HepG2 (cell line): ENCODE results near the gene SMAP2. TPM values are rescaled to one million over a fixed set of nuclear protein-coding genes. Genes with fewer than 3 reads are reported as not detected.

Experiments used
- ATAC-seq: fragments of 200-7000 bp; cut with Tn5 transposase; 3 replicates; pipeline ENCODE4 v1.9.1; 2020; ENCODE audit warnings: mild to moderate bottlenecking, moderate library complexity
- BruUV-seq: library from RNA; stranded (reverse); fragments of 400-500 nt; replicated peaks from 2 replicates; lab custom pipeline; 2021; lab: Mats Ljungman, UMichigan
- CTCF ChIA-PET: fragments of 300-600 bp; formaldehyde crosslinking; extraction: SDS; loops from one replicate; lab custom pipeline; 2021; ENCODE audit warnings: low total read pairs, inconsistent platforms, low intra/inter-chr PET ratio; lab: Yijun Ruan, JAX
- POLR2A ChIA-PET: fragments of 350-600 bp; sonication (Branson Sonifier 250); formaldehyde crosslinking; loops from one replicate; lab custom pipeline; 2020; ENCODE audit warnings: antibody characterized with exemption, inconsistent platforms; lab: Yijun Ruan, JAX
- DNase-seq: peaks from one replicate; pipeline ENCODE4 v3.0.0-alpha.2; 2015; ENCODE audit warnings: low spot score
- FAIRE-seq: peaks from 3 replicates; lab custom pipeline; 2011; peaks lifted over from hg19 to GRCh38; lab: Jason Lieb, UNC
- H2AFZ ChIP-seq: one replicate; pipeline ENCODE4 v1.6.1; 2011; ENCODE audit warnings: low read length, inconsistent platforms
- H3K27ac ChIP-seq: fragments of 300-600 bp; 3 replicates; pipeline ENCODE4 v1.8.0; 2011; ENCODE audit warnings: mixed run types, mild to moderate bottlenecking, mixed read lengths, low read length, inconsistent platforms; ENCODE audit not compliant: insufficient read depth; ENCODE audit errors: extremely low read length
- H3K27me3 ChIP-seq, 2 experiments: fragments of 200-600 bp in 1 of 2; 2 replicates in 1 of 2; 3 replicates in 1 of 2; pipeline versions ENCODE4 v1.6.0 to v1.8.0; 2011; ENCODE audit warnings: low read length in 2 of 2, mild to moderate bottlenecking in 2 of 2, moderate library complexity in 2 of 2, inconsistent platforms in 1 of 2; ENCODE audit not compliant: insufficient read depth in 2 of 2, control insufficient read depth in 1 of 2
- H3K36me3 ChIP-seq, 2 experiments: fragments of 200-600 bp in 1 of 2; replicated peaks in 1 of 2; 2 replicates in 1 of 2; 3 replicates in 1 of 2; pipeline versions ENCODE4 v1.5.1 to v1.8.0; 2011; ENCODE audit warnings: low read length in 2 of 2, inconsistent platforms in 1 of 2; ENCODE audit not compliant: insufficient read depth in 2 of 2, control insufficient read depth in 1 of 2
- H3K4me1 ChIP-seq: 2 replicates; pipeline ENCODE4 v1.5.1; 2012; ENCODE audit warnings: low read length, inconsistent platforms; ENCODE audit not compliant: insufficient read depth
- H3K4me2 ChIP-seq: 2 replicates; pipeline ENCODE4 v1.6.0; 2011; ENCODE audit warnings: low read depth, low read length, inconsistent platforms
- H3K4me3 ChIP-seq, 3 experiments: fragments of 200-600 bp in 1 of 3; sonication (generic), shearing (Covaris generic) in 1 of 3; replicated peaks in 1 of 3; 2 replicates each; pipeline ENCODE4 v1.5.1; 2011 to 2016; ENCODE audit warnings: low read length in 3 of 3, inconsistent platforms in 2 of 3, low read depth in 2 of 3, mild to moderate bottlenecking in 2 of 3, control low read depth in 1 of 3, mixed read lengths in 1 of 3; ENCODE audit not compliant: insufficient read depth in 1 of 3
- H3K79me2 ChIP-seq: one replicate; pipeline ENCODE4 v1.6.1; 2011; ENCODE audit warnings: low read length, inconsistent platforms; ENCODE audit not compliant: insufficient read depth
- H3K9ac ChIP-seq: 2 replicates; pipeline ENCODE4 v1.6.0; 2011; ENCODE audit warnings: mild to moderate bottlenecking, low read depth, low read length, inconsistent platforms; ENCODE audit not compliant: insufficient read depth
- H3K9me3 ChIP-seq: 2 replicates; pipeline ENCODE4 v1.5.1; 2012; ENCODE audit warnings: mild to moderate bottlenecking, low read length
- H4K20me1 ChIP-seq: 2 replicates; pipeline ENCODE4 v1.6.0; 2011; ENCODE audit warnings: inconsistent platforms, mild to moderate bottlenecking, low read length, moderate library complexity; ENCODE audit not compliant: insufficient read depth
- ELF3 ChIP-seq: IDR thresholded peaks from 2 replicates; pipeline ENCODE4 v1.6.1; 2016; ENCODE audit warnings: missing genetic modification reagents, missing compliant biosample characterization
- IRX3 ChIP-seq: sonication (generic); formaldehyde crosslinking; IDR thresholded peaks from 2 replicates; pipeline ENCODE4 v1.8.1; 2023; ENCODE audit warnings: mild to moderate bottlenecking, low read depth, missing genetic modification reagents, borderline replicate concordance
- MTF1 ChIP-seq: sonication (generic); formaldehyde crosslinking; IDR thresholded peaks from 2 replicates; pipeline ENCODE4 v1.5.0; 2020; ENCODE audit warnings: missing genetic modification reagents
- PRDM15 ChIP-seq: sonication (generic); formaldehyde crosslinking; IDR thresholded peaks from 2 replicates; pipeline ENCODE4 v1.4.0; 2020; ENCODE audit warnings: missing genetic modification reagents
- SYNCRIP ChIP-seq: fragments of 200-400 bp; formaldehyde crosslinking; IDR thresholded peaks from 2 replicates; pipeline ENCODE4 v1.6.1; 2018; ENCODE audit warnings: mild to moderate bottlenecking, low read depth, low read length; ENCODE audit not compliant: insufficient read depth
- TAF1 ChIP-seq: sonication (generic); formaldehyde crosslinking; IDR thresholded peaks from 2 replicates; pipeline ENCODE4 v1.4.0; 2020; ENCODE audit warnings: missing genetic modification reagents
- TARDBP ChIP-seq: sonication (generic); formaldehyde crosslinking; IDR thresholded peaks from 2 replicates; pipeline ENCODE4 v1.8.0; 2022; ENCODE audit warnings: mild to moderate bottlenecking, missing genetic modification reagents
- TMF1 ChIP-seq: sonication (generic); formaldehyde crosslinking; IDR thresholded peaks from 2 replicates; pipeline ENCODE4 v1.8.1; 2022; ENCODE audit warnings: low read depth, missing genetic modification reagents
- ZNF329 ChIP-seq: sonication (generic); formaldehyde crosslinking; IDR thresholded peaks from 2 replicates; pipeline ENCODE4 v1.9.0; 2021; ENCODE audit warnings: low read depth, mild to moderate bottlenecking, missing genetic modification reagents
- ZNF503 ChIP-seq: sonication (generic); formaldehyde crosslinking; IDR thresholded peaks from 2 replicates; pipeline ENCODE4 v1.4.0; 2020; ENCODE audit warnings: missing genetic modification reagents
- ZNF704 ChIP-seq: sonication (generic); formaldehyde crosslinking; IDR thresholded peaks from 2 replicates; pipeline ENCODE4 v1.8.1; 2023; ENCODE audit warnings: mild to moderate bottlenecking, inconsistent platforms, moderate library complexity, missing genetic modification reagents, borderline replicate concordance
- ZNF792 ChIP-seq: IDR thresholded peaks from 2 replicates; pipeline ENCODE4 v1.6.1; 2016
- WGBS: methylation state at CpG from one replicate; pipeline ENCODE4 v1.1.6; 2017; ENCODE audit warnings: low lambda C conversion rate; 5-methylcytosine and 5-hydroxymethylcytosine counted together
- in situ Hi-C: cut with HindIII; loops from 2 replicates; pipeline ENCODE4 v1.10.0; 2017; ENCODE audit warnings: low pct_unique_long_range_greater_than_20kb; ENCODE audit not compliant: extremely low pct_ligation_motif_present
- intact Hi-C: fragments of 100-400 bp; cut with micrococcal nuclease; formaldehyde crosslinking; loops from one replicate; pipeline ENCODE4 v1.10.0; 2022; ENCODE audit not compliant: unreplicated experiment
- polyA plus RNA-seq, 8 experiments: library from polyadenylated mRNA; depleted of rRNA in 3 of 8; stranded (reverse) in 7 of 8; unstranded in 1 of 8; fragments of >200 nt; fragmentation: Illumina TruSeq in 4 of 8; extraction: Trizol in 4 of 8; gene quantifications; 2 replicates each; pipeline versions ENCODE4 v1.2.1 to v1.2.3, GENCODE V29; 2011 to 2016; ENCODE audit warnings: low read depth in 4 of 8, missing spikeins in 1 of 8, mixed read lengths in 1 of 8; ENCODE audit not compliant: insufficient read depth in 1 of 8
- total RNA-seq, 5 experiments: library from RNA; depleted of rRNA; stranded (reverse); fragments of >200 nt; fragmentation: Illumina TruSeq; extraction: Trizol; gene quantifications; 2 replicates each; pipeline ENCODE4 v1.2.3, GENCODE V29; 2016; ENCODE audit warnings: low read depth in 1 of 5

The SMAP2 gene
- total and polyA plus RNA-seq, 2 of the 13 experiments (the other 11 are each of a cell fraction or from before 2014, with no cell fraction given) = 19.0 to 22.3 TPM

DNA sequence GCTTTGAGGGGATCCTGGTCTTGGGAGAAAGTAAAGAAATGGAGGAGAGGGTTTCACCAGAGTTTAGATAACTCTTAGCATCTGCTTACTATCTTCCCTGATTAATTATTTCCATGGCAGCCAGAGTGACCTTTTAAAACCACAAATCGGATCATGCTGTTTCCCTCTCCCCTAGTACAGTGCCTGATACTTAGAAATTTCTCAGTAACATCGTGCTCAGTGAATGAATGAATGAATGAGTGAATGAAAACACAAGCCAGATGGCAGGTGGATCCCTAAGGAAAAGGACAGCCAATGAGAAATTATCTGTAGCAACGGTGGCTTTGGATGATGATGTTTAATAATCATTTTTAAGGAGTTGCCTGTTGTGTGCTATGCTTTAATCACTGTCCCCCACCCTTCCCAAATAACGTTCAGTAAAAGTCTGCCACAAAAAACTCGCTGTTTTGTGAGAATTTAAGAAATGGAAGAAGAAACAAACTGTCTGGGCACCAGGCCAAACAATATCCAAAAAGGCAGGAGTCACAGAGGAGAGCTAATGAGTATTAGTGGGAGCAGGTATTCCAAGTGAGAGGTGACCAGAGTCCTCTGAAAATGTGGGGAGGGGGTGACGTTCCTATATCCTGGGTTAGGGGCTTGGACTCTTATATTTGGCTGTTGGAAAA, 737 bp upstream of the SMAP2 start:
- Histone ChIP-seq H3K9me3 (no peaks in the 10 kb centered on the region), H3K9ac (no peak overlapping the region), H3K4me1 (peaks cover 37% of the 10 kb centered on the region), H3K79me2 (peaks cover 33% of the 10 kb centered on the region), H3K4me2 (peak overlapping the region; percentile 94), H4K20me1 (no peaks in the 10 kb centered on the region), H2AFZ (no peak overlapping the region), H3K27me3 (no peaks in the 10 kb centered on the region; a peak in 1 of 5 replicates), H3K27ac (no peak overlapping the region), H3K36me3 (no peaks in the 10 kb centered on the region), H3K4me3 (peak overlapping the region; percentile 41 to 67 (median 43))
- 0 out of 2 replicates have a peak, but pooled peaks have one; percentile 10 for TF ChIP-seq PRDM15 (CRISPR knock-in tag)
- TF ChIP-seq TMF1 (CRISPR knock-in tag) = no peak
- TF ChIP-seq ZNF503 (CRISPR knock-in tag) = no peak
- no peak for TF ChIP-seq MTF1 (CRISPR knock-in tag)
- TF ChIP-seq ZNF704 (CRISPR knock-in tag) = no peak
- TF ChIP-seq ZNF792 (CRISPR knock-in tag) = no peak
- no peak for TF ChIP-seq SYNCRIP
- TF ChIP-seq ZNF329 (CRISPR knock-in tag) = no peak
- TF ChIP-seq TARDBP (CRISPR knock-in tag) = 0 out of 2 replicates have a peak, but pooled peaks have one; percentile 16
- no peak for TF ChIP-seq ELF3 (CRISPR knock-in tag)
- TF ChIP-seq IRX3 = no peak
- no peak for TF ChIP-seq TAF1 (CRISPR knock-in tag)
- no peak for FAIRE-seq
- ChIA-PET CTCF (no interaction called here), POLR2A (interaction anchor here (0.9 to 2.8 kb wide), 9 partner anchors 9 to 199 kb away, joined by 4 to 56 read pairs (median 8); partner anchors contain the start of gene COL9A2)
- ATAC-seq = no peak
- DNase-seq = no peak
- in situ Hi-C loops = no loop called here
- WGBS = 32% methylated on average over 6 of the region's 6 CpGs
- no TSS peak for BruUV-seq
- intact Hi-C loops = no loop called here
